B cell (primary cell): ENCODE measurements around the gene RASA1.

ENCODE experiments used
- EZH2 ChIP-seq: IDR thresholded peaks from 2 replicates; pipeline ENCODE4 v1.6.1; 2012; ENCODE audit warnings: borderline replicate concordance, low read depth, mild to moderate bottlenecking, moderate library complexity, low read length; ENCODE audit not compliant: insufficient read depth, poor library complexity, severe bottlenecking
- TF ChIP-seq, protein P1 (sequence below): fragments of 200-600 bp; IDR thresholded peaks from one replicate; pipeline ENCODE4 v1.8.0; 2022; ENCODE audit warnings: antibody characterized with exemption, mild to moderate bottlenecking

DNA sequence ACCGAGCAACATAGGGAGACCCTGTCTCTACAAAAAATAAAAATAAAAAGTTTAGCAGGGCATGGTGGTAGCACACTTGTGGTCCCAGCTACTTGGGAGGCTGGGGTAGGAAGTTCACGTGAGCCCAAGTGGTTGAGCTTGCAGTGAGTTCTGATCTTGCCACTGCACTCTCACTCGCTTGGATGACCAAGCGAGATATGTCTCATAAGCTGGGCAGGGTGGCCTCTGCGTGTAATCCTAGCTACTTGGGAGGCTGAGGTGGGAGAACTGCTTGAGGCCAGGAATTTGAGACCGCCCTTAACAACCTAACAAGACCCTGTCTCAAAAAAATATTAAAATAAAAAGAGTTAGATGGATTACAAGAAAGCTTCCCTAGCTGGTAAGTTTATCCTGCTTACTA is 32.5 kb downstream of the RASA1 start:
- TF ChIP-seq, protein P1, sequence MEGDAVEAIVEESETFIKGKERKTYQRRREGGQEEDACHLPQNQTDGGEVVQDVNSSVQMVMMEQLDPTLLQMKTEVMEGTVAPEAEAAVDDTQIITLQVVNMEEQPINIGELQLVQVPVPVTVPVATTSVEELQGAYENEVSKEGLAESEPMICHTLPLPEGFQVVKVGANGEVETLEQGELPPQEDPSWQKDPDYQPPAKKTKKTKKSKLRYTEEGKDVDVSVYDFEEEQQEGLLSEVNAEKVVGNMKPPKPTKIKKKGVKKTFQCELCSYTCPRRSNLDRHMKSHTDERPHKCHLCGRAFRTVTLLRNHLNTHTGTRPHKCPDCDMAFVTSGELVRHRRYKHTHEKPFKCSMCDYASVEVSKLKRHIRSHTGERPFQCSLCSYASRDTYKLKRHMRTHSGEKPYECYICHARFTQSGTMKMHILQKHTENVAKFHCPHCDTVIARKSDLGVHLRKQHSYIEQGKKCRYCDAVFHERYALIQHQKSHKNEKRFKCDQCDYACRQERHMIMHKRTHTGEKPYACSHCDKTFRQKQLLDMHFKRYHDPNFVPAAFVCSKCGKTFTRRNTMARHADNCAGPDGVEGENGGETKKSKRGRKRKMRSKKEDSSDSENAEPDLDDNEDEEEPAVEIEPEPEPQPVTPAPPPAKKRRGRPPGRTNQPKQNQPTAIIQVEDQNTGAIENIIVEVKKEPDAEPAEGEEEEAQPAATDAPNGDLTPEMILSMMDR: no peak
- TF ChIP-seq EZH2: no peak
